Sigmoid colon (tissue), 7 donors: ENCODE data around the gene CXCL6. TPM values are rescaled to one million over a fixed set of nuclear protein-coding genes. Genes with fewer than 3 reads are reported as not detected.

Source experiments
- DNase-seq: peaks from one replicate; pipeline ENCODE4 v3.0.0-alpha.2; 2019
- H3K27ac ChIP-seq, 4 donors: fragments of 200-600 bp; sonication (generic); one replicate each; pipeline ENCODE4 v1.5.1; 2016 to 2019; ENCODE audit warnings: mild to moderate bottlenecking in 1 of 4
- H3K27me3 ChIP-seq, 3 donors: fragments of 200-600 bp; sonication (generic); one replicate each; pipeline ENCODE4 v1.5.1; 2019; ENCODE audit warnings: mild to moderate bottlenecking in 1 of 3
- H3K36me3 ChIP-seq, 4 donors: fragments of 200-600 bp; sonication (generic); one replicate each; pipeline ENCODE4 v1.5.1; 2016 to 2019
- H3K4me1 ChIP-seq, 4 donors: fragments of 200-600 bp; sonication (generic); one replicate each; pipeline ENCODE4 v1.5.1; 2017 to 2019
- H3K4me3 ChIP-seq, 4 donors: fragments of 200-600 bp; sonication (generic); one replicate each; pipeline ENCODE4 v1.5.1; 2017 to 2019; ENCODE audit warnings: mild to moderate bottlenecking in 2 of 4, moderate library complexity in 1 of 4
- H3K9me3 ChIP-seq, 4 donors: fragments of 200-600 bp in 3 of 4; sonication (generic) in 3 of 4; one replicate each; pipeline versions ENCODE4 v1.5.1 to v1.6.1; 2013 to 2019
- EP300 ChIP-seq, 4 donors: sonication (generic); formaldehyde crosslinking; IDR thresholded peaks; one replicate each; pipeline ENCODE4 v1.6.1; 2017; ENCODE audit warnings: antibody characterized with exemption in 4 of 4
- POLR2A ChIP-seq, 2 donors: fragments of 450-650 bp; IDR thresholded peaks; one replicate each; pipeline ENCODE4 v1.6.1; 2016; ENCODE audit warnings: antibody characterized with exemption in 2 of 2, mild to moderate bottlenecking in 2 of 2, moderate library complexity in 2 of 2
- POLR2AphosphoS5 ChIP-seq, 4 donors: sonication (generic); formaldehyde crosslinking; IDR thresholded peaks; one replicate each; pipeline ENCODE4 v1.6.1; 2017; ENCODE audit warnings: antibody characterized with exemption in 4 of 4
- WGBS, 2 donors: extraction: QIAGEN DNeasy Blood & Tissue Kit; methylation state at CpG; one replicate each; pipeline ENCODE4 v1.1.7; 2013; 5-methylcytosine and 5-hydroxymethylcytosine counted together
- intact Hi-C: fragments of 100-400 bp; cut with DNase I; formaldehyde crosslinking; loops from one replicate; pipeline ENCODE4 v1.15.1; 2023
- polyA plus RNA-seq, 3 donors: library from polyadenylated mRNA; stranded (reverse); fragments of 200-250 nt; gene quantifications; one replicate each; pipeline ENCODE4 v1.2.3, GENCODE V29; 2013
- total RNA-seq, 4 donors: library from RNA; depleted of rRNA; stranded (reverse); fragments of >200 nt; gene quantifications; one replicate each; pipeline ENCODE4 v1.1.0, GENCODE V29; 2016
- TF ChIP-seq, protein P1 (sequence below), 4 experiments: fragments of 450-650 bp in 3 of 4; fragments of 200-600 bp in 1 of 4; IDR thresholded peaks; one replicate each; pipeline ENCODE4 v1.5.1; 2016 to 2019; ENCODE audit warnings: antibody characterized with exemption in 4 of 4, mild to moderate bottlenecking in 3 of 4, moderate library complexity in 2 of 4
- donor health status: healthy with polysubstance abuse.
- donor health status: Bipolar disorder and iron deficiency.
- donor health status: healthy.

The CXCL6 gene
- total and polyA plus RNA-seq, 7 donors = 0.33 to 9.6 (median 0.95) TPM; not detected in 2

DNA sequence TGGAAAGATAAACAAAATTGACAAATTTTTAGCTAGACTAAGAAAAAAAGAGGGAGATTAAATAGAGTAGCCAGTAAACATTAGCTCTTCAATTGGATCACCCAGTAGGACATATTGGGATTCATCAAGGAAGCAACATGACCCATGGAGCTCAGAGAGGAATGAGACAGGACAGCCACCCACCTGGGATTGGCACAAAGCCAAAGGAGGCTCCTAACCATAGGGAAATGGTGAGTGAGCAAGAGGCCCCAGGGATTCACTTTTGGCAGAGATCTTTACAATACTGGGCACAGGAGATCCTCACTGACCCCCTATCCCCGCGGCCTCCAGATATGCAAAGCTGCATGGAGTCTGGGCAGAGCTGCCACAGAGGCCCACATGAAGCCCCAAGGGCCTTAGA, 34.8 kb upstream of the CXCL6 start:
- peaks cover 0 to 3% (median 0%) of the 10 kb centered on the region in 4 donors for H3K9me3 ChIP-seq
- intact Hi-C loops = no loop called here
- no peaks in the 10 kb centered on the region for H3K36me3 ChIP-seq
- TF ChIP-seq POLR2AphosphoS5 (IDR thresholded peaks at IDR 0.05) (no peak), POLR2A (IDR thresholded peaks at IDR 0.05) (no peak), EP300 (IDR thresholded peaks at IDR 0.05) (no peak)
- TF ChIP-seq, protein P1, sequence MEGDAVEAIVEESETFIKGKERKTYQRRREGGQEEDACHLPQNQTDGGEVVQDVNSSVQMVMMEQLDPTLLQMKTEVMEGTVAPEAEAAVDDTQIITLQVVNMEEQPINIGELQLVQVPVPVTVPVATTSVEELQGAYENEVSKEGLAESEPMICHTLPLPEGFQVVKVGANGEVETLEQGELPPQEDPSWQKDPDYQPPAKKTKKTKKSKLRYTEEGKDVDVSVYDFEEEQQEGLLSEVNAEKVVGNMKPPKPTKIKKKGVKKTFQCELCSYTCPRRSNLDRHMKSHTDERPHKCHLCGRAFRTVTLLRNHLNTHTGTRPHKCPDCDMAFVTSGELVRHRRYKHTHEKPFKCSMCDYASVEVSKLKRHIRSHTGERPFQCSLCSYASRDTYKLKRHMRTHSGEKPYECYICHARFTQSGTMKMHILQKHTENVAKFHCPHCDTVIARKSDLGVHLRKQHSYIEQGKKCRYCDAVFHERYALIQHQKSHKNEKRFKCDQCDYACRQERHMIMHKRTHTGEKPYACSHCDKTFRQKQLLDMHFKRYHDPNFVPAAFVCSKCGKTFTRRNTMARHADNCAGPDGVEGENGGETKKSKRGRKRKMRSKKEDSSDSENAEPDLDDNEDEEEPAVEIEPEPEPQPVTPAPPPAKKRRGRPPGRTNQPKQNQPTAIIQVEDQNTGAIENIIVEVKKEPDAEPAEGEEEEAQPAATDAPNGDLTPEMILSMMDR (IDR thresholded peaks at IDR 0.05) = no peak
- H3K27ac ChIP-seq = no peak overlapping the region
- WGBS, 2 donors = 90 to 97% methylated on average over 2 of the region's 2 CpGs
- H3K4me1 ChIP-seq = no peaks in the 10 kb centered on the region
- no peak overlapping the region for H3K4me3 ChIP-seq
- no peaks in the 10 kb centered on the region for H3K27me3 ChIP-seq
- no peak for DNase-seq

GRCh38 chr4:73803213-73803612, 33.3 kb upstream of the CXCL6 start:
- intact Hi-C loops = no loop called here
- no peaks in the 10 kb centered on the region for H3K4me1 ChIP-seq
- H3K4me3 ChIP-seq = no peak overlapping the region
- no peaks in the 10 kb centered on the region for H3K27me3 ChIP-seq
- H3K9me3 ChIP-seq = peaks cover 0 to 3% (median 0%) of the 10 kb centered on the region in 4 donors
- H3K27ac ChIP-seq = no peak overlapping the region
- no peak for TF ChIP-seq EP300 (IDR thresholded peaks at IDR 0.05)
- TF ChIP-seq, protein P1 (IDR thresholded peaks at IDR 0.05) = no peak
- TF ChIP-seq POLR2A (IDR thresholded peaks at IDR 0.05) = no peak
- no peak for TF ChIP-seq POLR2AphosphoS5 (IDR thresholded peaks at IDR 0.05)
- DNase-seq = no peak
- 86 to 91% methylated on average over 3 of the region's 3 CpGs for WGBS, 2 donors
- no peaks in the 10 kb centered on the region for H3K36me3 ChIP-seq

DNA sequence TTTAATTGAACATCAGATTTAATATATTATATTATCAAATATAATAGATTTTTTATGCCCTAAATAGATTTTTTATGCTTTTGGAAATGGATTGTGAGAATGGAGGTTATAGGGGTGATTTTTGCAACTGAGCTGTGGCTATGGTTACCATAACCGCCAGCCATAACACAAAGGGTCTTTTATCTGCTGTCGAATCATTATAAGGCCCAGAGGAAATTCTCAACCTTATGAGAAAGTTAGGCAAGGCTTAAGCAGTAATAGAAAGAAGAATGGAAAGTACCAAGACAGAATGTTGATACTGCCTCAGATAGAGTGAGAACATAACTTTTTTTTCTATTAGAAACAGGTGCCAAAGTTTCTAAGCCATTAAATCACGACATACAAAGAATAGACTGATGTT, 26.3 kb upstream of the CXCL6 start:
- no peaks in the 10 kb centered on the region for H3K27me3 ChIP-seq
- no peaks in the 10 kb centered on the region for H3K4me1 ChIP-seq
- TF ChIP-seq POLR2A (IDR thresholded peaks at IDR 0.05) = no peak
- no peak for TF ChIP-seq EP300 (IDR thresholded peaks at IDR 0.05)
- TF ChIP-seq, protein P1 (IDR thresholded peaks at IDR 0.05) = no peak
- TF ChIP-seq POLR2AphosphoS5 (IDR thresholded peaks at IDR 0.05) = no peak
- H3K4me3 ChIP-seq = no peak overlapping the region
- intact Hi-C loops = no loop called here
- DNase-seq = no peak
- no peaks in the 10 kb centered on the region for H3K36me3 ChIP-seq
- H3K9me3 ChIP-seq = no peaks in the 10 kb centered on the region
- 78 to 82% methylated on average over 3 of the region's 3 CpGs for WGBS, 2 donors
- H3K27ac ChIP-seq = no peak overlapping the region

DNA sequence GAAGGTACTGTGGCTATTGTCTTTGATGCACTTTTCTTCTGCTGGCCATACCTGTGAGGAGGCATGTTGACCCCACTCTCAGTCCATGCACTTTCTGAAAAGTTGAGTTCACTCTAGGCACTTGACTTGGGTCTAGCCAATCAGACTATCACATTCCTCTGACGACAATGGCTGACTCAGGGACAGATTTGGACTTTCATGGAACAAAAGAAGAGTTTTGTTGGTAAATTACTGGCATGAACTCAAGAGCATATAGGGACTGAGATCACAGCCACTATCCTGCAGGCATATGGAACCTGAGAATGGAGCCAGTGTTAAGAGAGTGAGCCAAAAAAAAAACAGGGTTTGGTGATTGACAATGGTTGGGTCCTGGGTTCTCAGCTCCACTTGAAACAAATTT, 24.6 kb upstream of the CXCL6 start:
- no peaks in the 10 kb centered on the region for H3K4me1 ChIP-seq
- H3K9me3 ChIP-seq = no peaks in the 10 kb centered on the region
- H3K36me3 ChIP-seq = no peaks in the 10 kb centered on the region
- H3K4me3 ChIP-seq = no peak overlapping the region
- 84 to 85% methylated on average over 1 of the region's 1 CpG for WGBS, 2 donors
- no peaks in the 10 kb centered on the region for H3K27me3 ChIP-seq
- no peak overlapping the region for H3K27ac ChIP-seq
- DNase-seq = no peak
- intact Hi-C loops = no loop called here
- TF ChIP-seq POLR2AphosphoS5 (IDR thresholded peaks at IDR 0.05) (no peak), EP300 (IDR thresholded peaks at IDR 0.05) (no peak), POLR2A (IDR thresholded peaks at IDR 0.05) (no peak)
- TF ChIP-seq, protein P1 (IDR thresholded peaks at IDR 0.05) = no peak

GRCh38 chr4:73814679-73815078, 21.8 kb upstream of the CXCL6 start:
- intact Hi-C loops = no loop called here
- Histone ChIP-seq H3K36me3 (no peaks in the 10 kb centered on the region), H3K4me1 (no peaks in the 10 kb centered on the region), H3K4me3 (no peak overlapping the region), H3K27me3 (no peaks in the 10 kb centered on the region), H3K27ac (no peak overlapping the region), H3K9me3 (no peaks in the 10 kb centered on the region)
- DNase-seq = no peak
- TF ChIP-seq POLR2A (IDR thresholded peaks at IDR 0.05) (no peak), EP300 (IDR thresholded peaks at IDR 0.05) (no peak), POLR2AphosphoS5 (IDR thresholded peaks at IDR 0.05) (no peak)
- TF ChIP-seq, protein P1 (IDR thresholded peaks at IDR 0.05) = no peak
- WGBS, 2 donors = 89 to 92% methylated on average over 1 of the region's 1 CpG
